ENCODE measurements around the gene FSTL4.

FSTL4 gene

GRCh38 chr5:133309166-133309795, 303.1 kb downstream of the FSTL4 start:
- in situ Hi-C loops (cut with MboI; ENCODE audit: low sequenced_read_pairs), result no loop called here

- in situ Hi-C loops (cut with MboI; ENCODE audit: low sequenced_read_pairs), result no loop called here
Measured at GRCh38 chr5:133307275-133307674, 305.1 kb downstream of the FSTL4 start.

- in situ Hi-C loops (cut with MboI; ENCODE audit: low sequenced_read_pairs), result no loop called here
Measured at GRCh38 chr5:133304707-133305216, 307.6 kb downstream of the FSTL4 start.

GRCh38 chr5:133304178-133304577, 308.2 kb downstream of the FSTL4 start:
- in situ Hi-C loops (cut with MboI; ENCODE audit: low sequenced_read_pairs), result no loop called here

GRCh38 chr5:133303298-133303697, 309.0 kb downstream of the FSTL4 start:
- in situ Hi-C loops (cut with MboI; ENCODE audit: low sequenced_read_pairs), result no loop called here

- in situ Hi-C loops (cut with MboI; ENCODE audit: low sequenced_read_pairs), result no loop called here
Measured at GRCh38 chr5:133299728-133300127, 312.6 kb downstream of the FSTL4 start.

- in situ Hi-C loops (cut with MboI; ENCODE audit: low sequenced_read_pairs), result no loop called here
Measured at GRCh38 chr5:133299021-133299420, 313.3 kb downstream of the FSTL4 start.

- in situ Hi-C loops (cut with MboI; ENCODE audit: low sequenced_read_pairs), result no loop called here
Measured at GRCh38 chr5:133298447-133298846, 313.9 kb downstream of the FSTL4 start.

- in situ Hi-C loops (cut with MboI; ENCODE audit: low sequenced_read_pairs), result no loop called here
Measured at GRCh38 chr5:133297293-133297692, 315.0 kb downstream of the FSTL4 start.

GRCh38 chr5:133296624-133297023, 315.7 kb downstream of the FSTL4 start:
- in situ Hi-C loops (cut with MboI; ENCODE audit: low sequenced_read_pairs), result no loop called here

- in situ Hi-C loops (cut with MboI; ENCODE audit: low sequenced_read_pairs), result no loop called here
Measured at GRCh38 chr5:133295520-133295919, 316.8 kb downstream of the FSTL4 start.

- in situ Hi-C loops (cut with MboI; ENCODE audit: low sequenced_read_pairs), result no loop called here
Measured at GRCh38 chr5:133294380-133294779, 318.0 kb downstream of the FSTL4 start.

GRCh38 chr5:133293960-133294359, 318.4 kb downstream of the FSTL4 start:
- in situ Hi-C loops (cut with MboI; ENCODE audit: low sequenced_read_pairs), result no loop called here

- in situ Hi-C loops (cut with MboI; ENCODE audit: low sequenced_read_pairs), result no loop called here
Measured at GRCh38 chr5:133292300-133292699, 320.0 kb downstream of the FSTL4 start.

- in situ Hi-C loops (cut with MboI; ENCODE audit: low sequenced_read_pairs), result no loop called here
Measured at GRCh38 chr5:133291524-133291923, 320.8 kb downstream of the FSTL4 start.

- in situ Hi-C loops (cut with MboI; ENCODE audit: low sequenced_read_pairs), result no loop called here
Measured at GRCh38 chr5:133290669-133291240, 321.6 kb downstream of the FSTL4 start.

- in situ Hi-C loops (cut with MboI; ENCODE audit: low sequenced_read_pairs), result no loop called here
Measured at GRCh38 chr5:133289686-133290367, 322.5 kb downstream of the FSTL4 start.

GRCh38 chr5:133287500-133287899, 324.8 kb downstream of the FSTL4 start:
- in situ Hi-C loops (cut with MboI; ENCODE audit: low sequenced_read_pairs), result no loop called here

GRCh38 chr5:133286483-133286882, 325.9 kb downstream of the FSTL4 start:
- in situ Hi-C loops (cut with MboI; ENCODE audit: low sequenced_read_pairs), result no loop called here

- in situ Hi-C loops (cut with MboI; ENCODE audit: low sequenced_read_pairs), result no loop called here
Measured at GRCh38 chr5:133285583-133286021, 326.7 kb downstream of the FSTL4 start.

- in situ Hi-C loops (cut with MboI; ENCODE audit: low sequenced_read_pairs), result no loop called here
Measured at GRCh38 chr5:133284306-133284705, 328.0 kb downstream of the FSTL4 start.

GRCh38 chr5:133278317-133278716, 334.0 kb downstream of the FSTL4 start:
- in situ Hi-C loops (cut with MboI; ENCODE audit: low sequenced_read_pairs), result no loop called here

Measured in hTERT RPE-1 (cell line).